HG03571 (cell line): ENCODE results near the gene ZFP1.

Experiments used
- ATAC-seq: cut with Tn5 transposase; IDR thresholded peaks from one replicate; pipeline ENCODE4 v1.9.1; 2021; ENCODE audit not compliant: unreplicated experiment

ZFP1 gene

DNA sequence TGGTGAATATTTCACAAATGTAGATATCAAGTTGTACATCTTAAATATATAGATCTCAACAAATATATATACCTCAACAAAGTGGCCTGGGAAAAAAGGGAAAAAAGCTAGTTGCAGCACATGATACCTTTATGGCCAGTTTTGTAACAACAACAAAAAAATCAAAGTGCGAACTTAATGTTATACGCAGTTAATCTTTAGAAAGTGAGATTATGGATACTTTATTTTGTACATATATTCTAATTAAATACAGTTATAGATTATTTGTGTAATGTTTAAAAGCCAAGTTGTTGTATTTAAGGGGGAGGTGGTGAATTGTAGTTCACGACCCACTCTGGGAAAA, 385 bp upstream of the ZFP1 start:
- ATAC-seq: no peak

DNA sequence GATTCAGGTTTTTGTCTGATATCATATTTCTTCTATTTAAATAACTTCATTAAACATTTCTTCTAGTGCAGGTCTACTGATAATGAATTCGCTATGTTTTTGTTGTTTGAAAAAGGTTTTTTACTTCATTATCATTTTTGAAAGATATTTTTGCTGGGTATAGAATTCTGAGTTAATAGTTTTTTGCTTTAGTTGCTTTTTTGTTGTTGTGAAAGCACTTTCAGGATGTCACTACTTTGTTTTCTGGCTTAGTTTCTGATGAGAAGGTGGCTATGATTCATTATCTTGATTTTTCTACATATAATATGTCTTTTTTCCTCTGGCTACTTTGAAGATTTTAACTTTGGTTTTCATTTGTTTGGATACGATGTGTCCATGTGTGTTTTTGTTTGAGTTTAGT, 3.5 kb downstream of the ZFP1 start:
- ATAC-seq: no peak

- ATAC-seq: no peak
These were observed 4.3 kb downstream of the ZFP1 start for GRCh38 chr16:75152635-75153034.

- no peak for ATAC-seq
These were observed 12.1 kb downstream of the ZFP1 start for GRCh38 chr16:75160386-75160785.

GRCh38 chr16:75169899-75170405, 21.6 kb downstream of the ZFP1 start:
- no peak for ATAC-seq

DNA sequence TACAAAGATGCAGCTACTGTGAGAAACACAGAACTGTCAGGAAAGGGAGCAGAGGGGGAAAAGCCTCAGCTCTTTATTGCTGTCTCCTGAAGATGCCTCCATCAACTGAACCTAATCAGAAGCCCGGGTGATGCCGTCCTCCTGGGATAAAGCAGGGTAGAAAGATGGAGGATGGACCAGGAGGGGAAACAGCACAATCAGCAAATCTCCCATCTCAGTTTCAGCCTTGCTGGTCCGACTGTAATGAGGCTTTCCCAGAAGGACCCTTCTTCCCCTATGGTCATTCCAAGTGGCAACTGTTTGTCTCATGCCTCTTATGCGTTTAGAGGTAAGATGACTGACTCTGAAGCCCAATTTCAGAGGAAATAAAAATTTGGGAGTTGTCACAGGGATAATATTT, 24.3 kb downstream of the ZFP1 start:
- ATAC-seq: no peak

- ATAC-seq: no peak
These were observed 26.8 kb downstream of the ZFP1 start for GRCh38 chr16:75175074-75175473.

DNA sequence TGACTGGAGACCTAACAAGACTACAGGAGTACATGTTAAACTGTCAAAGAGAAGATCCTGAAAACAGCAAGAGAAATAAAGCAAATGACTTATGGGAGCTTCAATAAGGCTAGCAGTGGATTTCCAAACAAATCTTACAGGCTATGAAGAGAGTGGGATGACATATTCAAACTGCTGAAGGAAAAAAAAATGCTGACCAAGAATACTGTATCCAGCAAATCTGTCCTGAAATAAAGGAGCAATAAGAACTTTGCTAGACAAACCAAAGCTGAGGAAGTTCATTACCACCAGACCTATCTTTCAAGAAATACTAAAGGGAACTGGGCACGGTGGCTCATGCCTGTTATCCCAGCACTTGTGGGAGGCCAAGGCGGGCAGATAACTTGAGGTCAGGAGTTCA, 28.6 kb downstream of the ZFP1 start:
- no peak for ATAC-seq

GRCh38 chr16:75179208-75179607, 30.9 kb downstream of the ZFP1 start:
- no peak for ATAC-seq

DNA sequence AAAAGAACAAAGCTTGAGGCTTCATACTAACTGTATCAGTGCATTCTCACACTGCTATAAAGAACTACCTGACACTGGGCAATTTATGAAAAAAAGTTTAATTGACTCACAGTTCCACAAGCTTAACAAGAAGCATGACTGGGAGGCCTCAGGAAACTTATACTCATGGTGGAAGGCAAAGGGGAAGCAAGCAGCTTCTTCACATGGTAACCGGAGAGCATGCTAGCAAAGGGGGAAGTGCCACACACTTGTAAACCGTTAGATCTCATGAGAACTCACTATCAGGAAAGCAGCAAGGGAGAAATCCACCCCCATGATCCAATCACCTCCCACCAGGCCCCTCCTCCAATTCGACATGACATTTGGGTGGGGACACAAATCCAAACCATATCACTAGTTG, 33.3 kb downstream of the ZFP1 start:
- ATAC-seq: no peak

DNA sequence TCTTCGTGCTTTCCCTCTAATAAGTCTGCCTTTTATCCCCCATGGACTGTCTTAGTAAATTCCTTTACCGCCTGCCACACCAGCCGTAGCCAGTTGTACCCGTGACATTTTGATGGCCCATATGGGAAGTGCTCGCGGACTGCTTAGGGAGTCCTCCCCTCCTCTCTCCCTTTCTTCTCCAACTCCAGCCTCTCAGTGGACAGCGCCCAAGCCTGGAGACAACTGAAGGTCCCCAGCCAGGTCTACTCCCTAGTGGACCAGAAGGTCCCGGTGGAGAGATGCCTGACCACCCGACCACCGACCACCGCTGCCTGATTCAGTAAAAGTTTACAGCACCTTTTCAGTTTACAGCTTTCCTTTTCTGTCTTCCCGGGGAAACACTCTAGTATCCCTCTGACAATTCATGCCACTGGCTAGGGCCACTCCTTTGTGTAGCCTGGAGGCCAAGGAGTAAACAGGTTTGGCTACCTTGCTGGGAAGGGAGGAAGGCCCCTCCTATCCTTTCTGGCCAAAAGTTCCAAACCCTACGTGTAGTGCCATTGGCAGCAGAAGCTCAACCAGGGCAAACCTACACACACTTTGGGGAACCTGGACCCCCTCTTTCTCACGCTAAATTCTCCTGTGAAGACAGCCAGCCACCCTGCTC, 40.6 kb downstream of the ZFP1 start:
- ATAC-seq: no peak

DNA sequence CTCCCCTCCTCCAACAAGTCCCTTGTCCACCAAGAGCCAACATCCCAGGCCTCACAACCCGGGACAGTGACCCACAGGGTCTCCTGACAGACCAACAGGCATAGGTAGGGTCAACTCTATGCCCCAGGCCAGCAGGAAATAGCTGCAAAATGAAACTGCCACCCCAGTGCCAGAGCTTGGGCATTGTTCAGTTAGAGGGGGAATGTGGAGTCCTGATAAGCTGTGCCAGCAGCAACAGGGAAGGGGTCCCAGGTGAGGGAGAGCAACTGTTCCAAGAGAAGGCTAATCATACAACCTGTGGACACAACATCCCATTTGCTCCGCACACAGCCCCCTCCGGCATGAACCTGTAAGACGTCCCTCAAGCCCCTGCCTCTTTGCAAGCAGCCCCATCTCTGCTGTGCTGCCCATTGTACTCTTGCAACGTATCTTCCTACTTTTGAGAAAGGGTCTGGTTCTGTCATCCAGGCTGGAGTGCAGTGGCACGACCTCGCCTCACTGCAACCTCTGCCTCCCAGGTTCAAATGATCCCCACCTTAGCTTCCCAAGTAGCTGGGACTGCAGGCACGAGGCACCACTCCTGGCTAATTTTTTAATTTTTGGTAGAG, 41.4 kb downstream of the ZFP1 start:
- no peak for ATAC-seq

GRCh38 chr16:75192606-75193264, 44.4 kb downstream of the ZFP1 start:
- no peak for ATAC-seq

DNA sequence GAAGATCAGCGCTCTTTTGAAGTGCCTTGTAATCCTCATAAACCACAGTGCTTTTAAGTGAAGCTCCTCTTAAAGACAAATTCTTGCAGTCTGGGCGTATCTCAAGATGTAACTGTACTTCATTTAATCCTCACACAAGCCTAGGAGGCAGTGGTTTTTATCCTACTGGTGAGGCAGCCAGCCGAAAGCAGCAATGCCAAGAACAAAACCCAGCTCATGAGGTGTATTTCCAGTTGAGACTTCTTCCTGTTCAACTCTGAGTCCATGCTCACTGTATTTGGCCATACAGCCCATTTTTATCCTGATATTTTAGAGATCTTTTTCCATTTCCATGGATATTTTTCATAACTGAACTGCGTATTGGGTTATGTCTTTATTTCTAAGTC, 44.9 kb downstream of the ZFP1 start:
- no peak for ATAC-seq

DNA sequence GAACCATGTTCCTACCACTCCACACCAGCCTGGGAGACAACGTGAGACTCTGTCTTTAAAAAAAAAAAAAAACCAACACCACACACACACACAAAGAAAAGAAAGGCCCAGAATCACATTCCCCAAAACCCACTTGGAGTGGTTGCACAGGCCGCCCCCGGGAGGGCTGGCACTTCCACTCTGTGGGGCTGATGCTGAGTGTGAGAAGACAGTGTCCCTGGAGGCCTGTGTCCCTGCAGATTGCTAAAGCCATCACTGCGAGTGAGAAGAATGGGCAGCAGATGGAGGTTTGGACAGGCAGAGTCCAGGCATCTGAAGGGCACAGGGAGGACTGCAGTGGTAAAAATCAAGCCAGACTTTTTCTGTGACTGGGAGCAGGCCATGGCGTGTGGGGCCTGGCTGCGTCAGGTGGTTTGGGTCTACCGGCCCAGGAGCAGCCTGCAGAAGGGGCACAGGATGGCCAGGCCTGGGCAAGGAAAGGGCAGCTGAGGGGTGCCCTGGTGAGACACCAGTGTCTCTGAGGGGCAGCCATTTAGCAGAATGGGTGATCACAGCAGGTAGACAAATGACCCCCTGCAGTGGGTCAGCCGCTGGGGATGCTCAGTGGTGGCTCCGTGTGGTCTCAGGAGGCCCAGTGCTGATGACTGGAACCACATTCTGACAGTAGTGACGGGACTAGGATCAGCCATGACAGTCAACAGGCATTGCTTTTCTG, 45.6 kb downstream of the ZFP1 start:
- no peak for ATAC-seq

GRCh38 chr16:75195811-75196790, 47.8 kb downstream of the ZFP1 start:
- no peak for ATAC-seq

GRCh38 chr16:75196836-75197235, 48.5 kb downstream of the ZFP1 start:
- ATAC-seq: no peak

DNA sequence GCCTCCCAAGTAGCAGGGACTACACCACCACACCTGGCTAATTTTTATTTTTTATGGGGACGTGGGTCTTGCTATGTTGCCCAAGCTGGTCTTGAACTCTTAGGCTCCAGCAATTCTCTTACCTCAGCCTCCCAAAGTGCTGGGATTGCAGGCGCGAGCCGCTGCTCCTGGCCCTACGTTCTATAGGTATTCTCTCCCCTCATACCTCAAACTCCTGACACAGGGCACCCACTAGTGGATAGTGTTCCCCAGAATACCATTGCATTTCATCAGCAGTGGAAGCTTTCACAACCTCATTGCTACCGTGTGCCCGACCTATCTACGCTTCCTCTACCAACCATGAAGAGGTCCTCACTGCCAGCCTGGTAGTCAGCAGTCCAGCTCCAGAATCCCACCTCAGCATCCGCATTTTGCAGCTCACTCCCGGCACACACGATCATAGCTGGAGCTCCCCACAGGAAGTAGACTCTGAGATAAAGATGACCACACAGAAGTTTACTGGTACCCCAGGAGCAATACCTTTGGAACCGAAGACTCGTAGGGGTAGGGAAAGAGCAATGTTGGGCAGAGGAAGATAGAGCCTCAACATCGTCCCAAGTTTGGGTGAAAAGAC, 49.3 kb downstream of the ZFP1 start:
- no peak for ATAC-seq

DNA sequence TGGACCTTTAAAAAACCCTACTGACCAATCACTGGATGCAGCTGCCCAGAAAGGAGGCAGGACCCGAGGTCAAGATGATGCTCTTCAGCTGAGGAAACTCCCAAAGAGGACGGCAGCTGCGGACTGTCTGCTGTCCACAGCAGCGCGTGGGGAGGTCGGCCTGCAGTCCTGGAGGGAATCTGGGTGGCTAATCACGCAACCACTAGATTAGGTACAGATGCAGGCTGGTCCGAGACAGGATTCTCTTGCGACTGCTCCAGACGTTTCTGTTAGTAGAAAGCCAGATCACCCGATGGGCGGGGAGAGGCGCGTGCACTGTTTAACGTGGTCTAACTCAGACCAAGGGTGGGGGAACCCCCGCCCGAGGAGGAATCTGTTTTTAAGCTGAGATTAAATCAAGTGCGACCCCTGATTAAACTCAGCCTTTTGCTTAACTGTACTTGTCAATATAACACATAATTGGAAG, 49.8 kb downstream of the ZFP1 start:
- ATAC-seq: no peak

GRCh38 chr16:75202069-75202590, 53.8 kb downstream of the ZFP1 start:
- ATAC-seq: no peak
